HepG2 (cell line): ENCODE results near the gene CDK2AP2. TPM values are rescaled to one million over a fixed set of nuclear protein-coding genes. Genes with fewer than 3 reads are reported as not detected.

ENCODE experiments used
- ARHGAP35 ChIP-seq: sonication (generic); formaldehyde crosslinking; IDR thresholded peaks from 2 replicates; pipeline ENCODE4 v1.9.0; 2022; ENCODE audit warnings: mild to moderate bottlenecking, inconsistent platforms, moderate library complexity, missing genetic modification reagents, borderline replicate concordance
- ASH2L ChIP-seq: fragments of 300-600, 200-600 bp; sonication (generic); IDR thresholded peaks from 2 replicates; pipeline ENCODE4 v1.7.0; 2017; ENCODE audit warnings: low read depth, mild to moderate bottlenecking, moderate library complexity, mixed read lengths, low read length; ENCODE audit not compliant: insufficient read length
- ATF1 ChIP-seq: IDR thresholded peaks from 2 replicates; pipeline ENCODE4 v1.6.1; 2016; ENCODE audit warnings: mild to moderate bottlenecking, control low read depth
- ATF3 ChIP-seq: sonication (generic); formaldehyde crosslinking; IDR thresholded peaks from 2 replicates; pipeline ENCODE4 v1.4.0; 2020; ENCODE audit warnings: missing genetic modification reagents
- DPF2 ChIP-seq: sonication (generic); formaldehyde crosslinking; IDR thresholded peaks from 2 replicates; pipeline ENCODE4 v1.4.0; 2020; ENCODE audit warnings: mild to moderate bottlenecking, low read depth, missing genetic modification reagents, borderline replicate concordance
- GPN1 ChIP-seq: sonication (generic); formaldehyde crosslinking; IDR thresholded peaks from 2 replicates; pipeline ENCODE4 v1.5.1; 2020; ENCODE audit warnings: missing genetic modification reagents, borderline replicate concordance
- HNF1B ChIP-seq: sonication (generic); formaldehyde crosslinking; IDR thresholded peaks from 2 replicates; pipeline ENCODE4 v1.5.1; 2020; ENCODE audit warnings: mild to moderate bottlenecking, moderate library complexity, missing genetic modification reagents
- NFYC ChIP-seq: IDR thresholded peaks from 2 replicates; pipeline ENCODE4 v1.6.1; 2016; ENCODE audit warnings: missing genetic modification reagents, missing compliant biosample characterization
- NKX3-1 ChIP-seq: sonication (generic); formaldehyde crosslinking; IDR thresholded peaks from 2 replicates; pipeline ENCODE4 v1.5.0; 2020; ENCODE audit warnings: missing genetic modification reagents
- ZBTB21 ChIP-seq: sonication (generic); formaldehyde crosslinking; IDR thresholded peaks from 2 replicates; pipeline ENCODE4 v1.4.0; 2020; ENCODE audit warnings: missing genetic modification reagents
- ZNF317 ChIP-seq: sonication (generic); formaldehyde crosslinking; IDR thresholded peaks from 2 replicates; pipeline ENCODE4 v1.5.0; 2020; ENCODE audit warnings: mild to moderate bottlenecking, missing genetic modification reagents
- ZNF350 ChIP-seq: sonication (generic); formaldehyde crosslinking; IDR thresholded peaks from 2 replicates; pipeline ENCODE4 v1.4.0; 2020; ENCODE audit warnings: mild to moderate bottlenecking, low read depth, missing genetic modification reagents, borderline replicate concordance
- ZNF547 ChIP-seq: sonication (generic); formaldehyde crosslinking; IDR thresholded peaks from 2 replicates; pipeline ENCODE4 v1.5.1; 2020; ENCODE audit warnings: mild to moderate bottlenecking, missing genetic modification reagents
- ZNF589 ChIP-seq: sonication (generic); formaldehyde crosslinking; conservative IDR thresholded peaks from 2 replicates; pipeline ENCODE4 v1.8.0; 2022; ENCODE audit warnings: mild to moderate bottlenecking, moderate library complexity, missing genetic modification reagents
- ZNF660 ChIP-seq: sonication (generic); formaldehyde crosslinking; IDR thresholded peaks from 2 replicates; pipeline ENCODE4 v1.5.1; 2020; ENCODE audit warnings: mild to moderate bottlenecking, low read depth, missing genetic modification reagents, borderline replicate concordance
- ZNF672 ChIP-seq: sonication (generic); formaldehyde crosslinking; IDR thresholded peaks from 2 replicates; pipeline ENCODE4 v1.8.1; 2022; ENCODE audit warnings: missing genetic modification reagents
- polyA plus RNA-seq, 8 experiments: library from polyadenylated mRNA; depleted of rRNA in 3 of 8; stranded (reverse) in 7 of 8; unstranded in 1 of 8; fragments of >200 nt; fragmentation: Illumina TruSeq in 4 of 8; extraction: Trizol in 4 of 8; gene quantifications; 2 replicates each; pipeline versions ENCODE4 v1.2.1 to v1.2.3, GENCODE V29; 2011 to 2016; ENCODE audit warnings: low read depth in 4 of 8, missing spikeins in 1 of 8, mixed read lengths in 1 of 8; ENCODE audit not compliant: insufficient read depth in 1 of 8
- total RNA-seq, 5 experiments: library from RNA; depleted of rRNA; stranded (reverse); fragments of >200 nt; fragmentation: Illumina TruSeq; extraction: Trizol; gene quantifications; 2 replicates each; pipeline ENCODE4 v1.2.3, GENCODE V29; 2016; ENCODE audit warnings: low read depth in 1 of 5

The CDK2AP2 gene
- total and polyA plus RNA-seq, 2 of the 13 experiments (the other 11 are each of a cell fraction or from before 2014, with no cell fraction given) = 15.0 to 23.2 TPM

- TF ChIP-seq ZNF660 (CRISPR knock-in tag) (no peak), NKX3-1 (CRISPR knock-in tag) (no peak), ARHGAP35 (CRISPR knock-in tag) (no peak), ZNF589 (no peak), HNF1B (CRISPR knock-in tag) (peak; percentile 71), ZNF547 (CRISPR knock-in tag) (0 out of 2 replicates have a peak, but pooled peaks have one; percentile 29), ATF3 (no peak), NFYC (CRISPR knock-in tag) (0 out of 2 replicates have a peak, but pooled peaks have one; percentile 13), GPN1 (CRISPR knock-in tag) (no peak), ZBTB21 (CRISPR knock-in tag) (peak; percentile 17; the same call in 1 of the 2 replicates), ATF1 (no peak), DPF2 (CRISPR knock-in tag) (no peak), ASH2L (peak; percentile 27), ZNF350 (CRISPR knock-in tag) (peak; percentile 87; the same call in 1 of the 2 replicates), ZNF317 (CRISPR knock-in tag) (no peak), ZNF672 (0 out of 2 replicates have a peak, but pooled peaks have one; percentile 51)
These were observed 2.2 kb downstream of the CDK2AP2 start (continued) for GRCh38 chr11:67505605-67506396.
